Esophagus (tissue), 2 donors: ENCODE results near the gene ASPSCR1. TPM values are rescaled to one million over a fixed set of nuclear protein-coding genes. Genes with fewer than 3 reads are reported as not detected.
A peak's percentile ranks its signal among the peaks of the same experiment; 100 is the strongest.

Source experiments
- H3K27ac ChIP-seq, 2 donors: one replicate each; pipeline ENCODE4 v1.5.1; 2013; ENCODE audit warnings: low read depth in 2 of 2, mild to moderate bottlenecking in 2 of 2, inconsistent platforms in 1 of 2, low read length in 1 of 2, moderate library complexity in 1 of 2
- H3K27me3 ChIP-seq, 2 donors: one replicate each; pipeline ENCODE4 v1.6.1; 2013; ENCODE audit warnings: low read length in 2 of 2, control low read depth in 1 of 2, mild to moderate bottlenecking in 1 of 2; ENCODE audit not compliant: insufficient read depth in 2 of 2, control insufficient read depth in 1 of 2
- H3K36me3 ChIP-seq, 2 donors: one replicate each; pipeline ENCODE4 v1.6.1; 2013; ENCODE audit warnings: low read length in 1 of 2; ENCODE audit not compliant: control insufficient read depth in 2 of 2, insufficient read depth in 2 of 2
- H3K4me1 ChIP-seq, 2 donors: one replicate each; pipeline ENCODE4 v1.6.1; 2013; ENCODE audit warnings: low read length in 1 of 2; ENCODE audit not compliant: control insufficient read depth in 2 of 2, insufficient read depth in 2 of 2
- H3K4me3 ChIP-seq, 2 donors: one replicate each; pipeline ENCODE4 v1.5.1; 2013; ENCODE audit warnings: low read length in 2 of 2, mild to moderate bottlenecking in 2 of 2, low read depth in 1 of 2, moderate library complexity in 1 of 2
- H3K9me3 ChIP-seq, 2 donors: one replicate each; pipeline ENCODE4 v1.6.1; 2013; ENCODE audit warnings: mild to moderate bottlenecking in 2 of 2, low read depth in 1 of 2, low read length in 1 of 2, moderate library complexity in 1 of 2; ENCODE audit not compliant: control insufficient read depth in 2 of 2, insufficient read depth in 1 of 2
- WGBS, 2 donors: extraction: QIAGEN DNeasy Blood & Tissue Kit; methylation state at CpG; one replicate each; pipeline ENCODE4 v1.1.7; 2013; 5-methylcytosine and 5-hydroxymethylcytosine counted together
- polyA plus RNA-seq, 2 donors: library from polyadenylated mRNA; stranded (reverse); fragments of 200-250 nt; gene quantifications; one replicate each; pipeline ENCODE4 v1.2.3, GENCODE V29; 2013
- donor health status: healthy with polysubstance abuse.
- donor health status: Bipolar disorder and iron deficiency.

The ASPSCR1 gene
- polyA plus RNA-seq, 2 donors = 19.1 to 29.8 TPM

GRCh38 chr17:81999587-81999975 lies 22.2 kb downstream of the ASPSCR1 start:
- WGBS, 2 donors = 77 to 91% methylated on average over 12 of the region's 12 CpGs
- no peak overlapping the region for H3K27ac ChIP-seq

GRCh38 chr17:81999976-82000802 lies 22.8 kb downstream of the ASPSCR1 start:
- Histone ChIP-seq H3K36me3 (peaks cover 0 to 4% of the 10 kb centered on the region in 2 donors), H3K4me3 (no peak overlapping the region), H3K4me1 (peaks cover 0 to 19% of the 10 kb centered on the region in 2 donors), H3K27me3 (no peaks in the 10 kb centered on the region), H3K27ac (no peak overlapping the region), H3K9me3 (no peaks in the 10 kb centered on the region)
- WGBS, 2 donors = 60 to 70% methylated on average over 36 of the region's 36 CpGs

More at GRCh38 chr17:81999587-81999975, 22.2 kb downstream of the ASPSCR1 start:
- H3K27me3 ChIP-seq = no peaks in the 10 kb centered on the region
- no peak overlapping the region for H3K4me3 ChIP-seq
- no peaks in the 10 kb centered on the region for H3K9me3 ChIP-seq
- H3K36me3 ChIP-seq = peaks cover 0 to 4% of the 10 kb centered on the region in 2 donors
- peaks cover 0 to 19% of the 10 kb centered on the region in 2 donors for H3K4me1 ChIP-seq

GRCh38 chr17:82000803-82001570 lies 23.6 kb downstream of the ASPSCR1 start:
- Histone ChIP-seq H3K4me1 (peaks cover 0 to 24% of the 10 kb centered on the region in 2 donors), H3K27me3 (no peaks in the 10 kb centered on the region), H3K36me3 (peaks cover 0 to 4% of the 10 kb centered on the region in 2 donors), H3K4me3 (no peak overlapping the region), H3K9me3 (no peaks in the 10 kb centered on the region), H3K27ac (no peak overlapping the region)
- WGBS, 2 donors = 72 to 76% methylated on average over 25 to 32 of the region's 32 CpGs

- Histone ChIP-seq H3K27ac (no peak overlapping the region), H3K36me3 (peaks cover 0 to 4% of the 10 kb centered on the region in 2 donors), H3K9me3 (no peaks in the 10 kb centered on the region), H3K4me1 (peaks cover 0 to 27% of the 10 kb centered on the region in 2 donors), H3K27me3 (no peaks in the 10 kb centered on the region), H3K4me3 (no peak overlapping the region)
- 81 to 86% methylated on average over 17 of the region's 17 CpGs for WGBS, 2 donors
Observed at GRCh38 chr17:82001571-82002056, 24.2 kb downstream of the ASPSCR1 start.

GRCh38 chr17:82003411-82004381 lies 26.3 kb downstream of the ASPSCR1 start:
- Histone ChIP-seq H3K4me1 (peaks cover 0 to 27% of the 10 kb centered on the region in 2 donors), H3K4me3 (no peak overlapping the region), H3K27me3 (no peaks in the 10 kb centered on the region), H3K9me3 (no peaks in the 10 kb centered on the region), H3K36me3 (peaks cover 0 to under 1% of the 10 kb centered on the region in 2 donors), H3K27ac (peak overlapping the region; percentile 6 to 19)
- WGBS, 2 donors = 34 to 55% methylated on average over 53 of the region's 53 CpGs

GRCh38 chr17:82004517-82005455 lies 27.4 kb downstream of the ASPSCR1 start:
- WGBS, 2 donors = 88 to 92% methylated on average over 41 of the region's 41 CpGs
- Histone ChIP-seq H3K4me3 (no peak overlapping the region), H3K27ac (no peak overlapping the region), H3K4me1 (peaks cover 0 to 27% of the 10 kb centered on the region in 2 donors), H3K36me3 (peaks cover 0 to 2% of the 10 kb centered on the region in 2 donors), H3K27me3 (no peaks in the 10 kb centered on the region), H3K9me3 (no peaks in the 10 kb centered on the region)

DNA sequence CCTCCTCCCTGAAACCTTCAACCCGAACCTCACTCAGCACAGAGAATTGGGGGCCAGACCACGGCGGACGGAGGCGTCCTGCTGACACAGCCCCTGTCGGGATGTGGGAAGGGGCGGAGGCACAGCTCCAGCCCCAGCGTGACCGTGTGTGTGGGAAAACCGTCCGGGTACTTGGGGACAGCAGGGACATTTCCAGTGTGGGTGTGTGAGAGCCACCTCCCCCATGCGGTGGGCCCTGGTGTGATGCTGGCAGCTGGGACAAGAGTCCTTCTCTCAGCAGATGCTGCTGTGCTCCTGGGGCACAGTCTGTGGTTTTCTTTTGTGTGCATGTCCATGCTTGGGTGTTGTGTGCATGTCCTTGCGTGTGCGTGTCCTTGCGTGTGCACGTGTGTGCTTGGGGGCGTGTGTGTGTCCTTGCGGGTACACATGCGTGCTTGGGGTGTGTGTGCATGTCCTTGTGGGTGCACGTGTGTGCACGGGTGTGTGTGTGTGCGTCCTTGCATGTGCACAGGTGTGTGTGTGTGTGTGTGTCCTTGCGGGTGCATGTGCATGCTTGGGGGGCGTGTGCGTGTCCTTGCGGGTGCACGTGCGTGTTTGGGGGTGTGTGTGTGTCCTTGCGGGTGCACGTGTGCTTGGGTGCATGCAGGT lies 28.4 kb downstream of the ASPSCR1 start:
- Histone ChIP-seq H3K27me3 (no peaks in the 10 kb centered on the region), H3K27ac (no peak overlapping the region), H3K36me3 (peaks cover 0 to 2% of the 10 kb centered on the region in 2 donors), H3K4me3 (peak overlapping the region in 1 of 2 donors; percentile 18), H3K9me3 (no peaks in the 10 kb centered on the region), H3K4me1 (peaks cover 0 to 21% of the 10 kb centered on the region in 2 donors)
- 67 to 72% methylated on average over 28 to 30 of the region's 30 CpGs for WGBS, 2 donors
